ENCODE data around the gene GRM4. TPM values are rescaled to one million over a fixed set of nuclear protein-coding genes. Genes with fewer than 3 reads are reported as not detected.

Gene GRM4
- total RNA-seq, 1 experiment from 2014 or later, result 35.3 TPM

GRCh38 chr6:33979750-33980149 is 166.1 kb downstream of the GRM4 start:
- DNase-seq, result no peak
- Histone ChIP-seq H3K36me3 (replicated peaks; ENCODE audit: control insufficient read depth, insufficient read depth, low read length) (no peaks in the 10 kb centered on the region), H3K27me3 (ENCODE audit: control insufficient read depth, insufficient read depth, low read length) (peaks cover 16% of the 10 kb centered on the region)

GRCh38 chr6:33978412-33979150 is 167.3 kb downstream of the GRM4 start:
- Histone ChIP-seq H3K27me3 (ENCODE audit: control insufficient read depth, insufficient read depth, low read length) (peaks cover 19% of the 10 kb centered on the region), H3K36me3 (replicated peaks; ENCODE audit: control insufficient read depth, insufficient read depth, low read length) (no peaks in the 10 kb centered on the region), H3K4me3 (ENCODE audit: insufficient read depth, low read depth, low read length) (no peak overlapping the region)
- DNase-seq, result peak; percentile 49

More at GRCh38 chr6:33979750-33980149, 166.1 kb downstream of the GRM4 start:
- no peak overlapping the region for H3K4me3 ChIP-seq (ENCODE audit: insufficient read depth, low read depth, low read length)

GRCh38 chr6:33977606-33978411 is 168.1 kb downstream of the GRM4 start:
- peaks cover 19% of the 10 kb centered on the region for H3K27me3 ChIP-seq (ENCODE audit: control insufficient read depth, insufficient read depth, low read length)
- H3K4me3 ChIP-seq (ENCODE audit: insufficient read depth, low read depth, low read length), result no peak overlapping the region
- H3K36me3 ChIP-seq (replicated peaks; ENCODE audit: control insufficient read depth, insufficient read depth, low read length), result no peaks in the 10 kb centered on the region
- DNase-seq, result peak; percentile 37

- Histone ChIP-seq H3K4me3 (ENCODE audit: insufficient read depth, low read depth, low read length) (0 out of 2 replicates have a peak overlapping the region, but pooled peaks have one; percentile 47), H3K36me3 (replicated peaks; ENCODE audit: control insufficient read depth, insufficient read depth, low read length) (no peaks in the 10 kb centered on the region), H3K27me3 (ENCODE audit: control insufficient read depth, insufficient read depth, low read length) (peaks cover 19% of the 10 kb centered on the region)
- DNase-seq, result no peak
Observed at GRCh38 chr6:33976437-33977360, 169.2 kb downstream of the GRM4 start.

GRCh38 chr6:33975661-33976436 is 170.0 kb downstream of the GRM4 start:
- H3K27me3 ChIP-seq (ENCODE audit: control insufficient read depth, insufficient read depth, low read length), result peaks cover 19% of the 10 kb centered on the region
- DNase-seq, result peak; percentile 89
- peak overlapping the region; percentile 47 for H3K4me3 ChIP-seq (ENCODE audit: insufficient read depth, low read depth, low read length)
- no peaks in the 10 kb centered on the region for H3K36me3 ChIP-seq (replicated peaks; ENCODE audit: control insufficient read depth, insufficient read depth, low read length)

GRCh38 chr6:33974471-33974870 is 171.4 kb downstream of the GRM4 start:
- H3K4me3 ChIP-seq (ENCODE audit: insufficient read depth, low read depth, low read length), result no peak overlapping the region
- peak; percentile 72 for DNase-seq
- peaks cover 19% of the 10 kb centered on the region for H3K27me3 ChIP-seq (ENCODE audit: control insufficient read depth, insufficient read depth, low read length)
- H3K36me3 ChIP-seq (replicated peaks; ENCODE audit: control insufficient read depth, insufficient read depth, low read length), result no peaks in the 10 kb centered on the region

- H3K27me3 ChIP-seq (ENCODE audit: control insufficient read depth, insufficient read depth, low read length), result peaks cover 19% of the 10 kb centered on the region
- H3K4me3 ChIP-seq (ENCODE audit: insufficient read depth, low read depth, low read length), result no peak overlapping the region
- no peaks in the 10 kb centered on the region for H3K36me3 ChIP-seq (replicated peaks; ENCODE audit: control insufficient read depth, insufficient read depth, low read length)
- DNase-seq, result no peak
Observed at GRCh38 chr6:33974030-33974429, 171.9 kb downstream of the GRM4 start.

- Histone ChIP-seq H3K36me3 (replicated peaks; ENCODE audit: control insufficient read depth, insufficient read depth, low read length) (no peaks in the 10 kb centered on the region), H3K27me3 (ENCODE audit: control insufficient read depth, insufficient read depth, low read length) (peaks cover 12% of the 10 kb centered on the region), H3K4me3 (ENCODE audit: insufficient read depth, low read depth, low read length) (no peak overlapping the region)
- no peak for DNase-seq
Observed at GRCh38 chr6:33971580-33971979, 174.3 kb downstream of the GRM4 start.

Other genes starting within 250 kb of the GRM4 start
- 1,768 and 1,892 TPM in 2 replicates for gene HMGA1, start 90.8 kb upstream of the GRM4 start, total RNA-seq (2014; rRNA removed; shearing (Covaris generic))
- 12.4 and 24.5 TPM in 2 replicates for gene SMIM29, start 102.9 kb upstream of the GRM4 start, total RNA-seq (2014; rRNA removed; shearing (Covaris generic))
- 28.0 and 32.3 TPM in 2 replicates for gene NUDT3, start 246.6 kb upstream of the GRM4 start, total RNA-seq (2014; rRNA removed; shearing (Covaris generic))